ENCODE measurements around the gene MMP24OS.

MMP24OS gene

DNA sequence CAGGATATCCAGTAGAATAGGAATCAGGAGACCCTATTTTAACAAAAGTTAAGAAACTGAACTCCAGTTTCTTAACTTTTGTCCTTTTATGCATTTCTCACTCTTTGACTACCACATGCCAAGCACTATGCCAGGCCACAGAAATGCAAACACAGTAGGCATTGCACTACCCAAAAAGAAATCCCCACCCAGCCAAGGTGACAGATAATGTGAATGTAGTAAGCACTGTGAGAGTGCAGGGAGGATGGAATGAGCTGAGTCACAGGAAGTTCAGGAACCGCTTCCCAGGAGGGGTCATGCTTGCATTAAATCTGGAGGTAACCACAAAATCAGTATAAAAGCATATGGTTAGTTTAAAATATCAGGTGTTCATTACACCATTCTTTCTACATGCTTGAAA is 34.4 kb upstream of the MMP24OS start:
- no peak for TF ChIP-seq ZFX (IDR thresholded peaks at IDR 0.05)
- TF ChIP-seq, protein P1, sequence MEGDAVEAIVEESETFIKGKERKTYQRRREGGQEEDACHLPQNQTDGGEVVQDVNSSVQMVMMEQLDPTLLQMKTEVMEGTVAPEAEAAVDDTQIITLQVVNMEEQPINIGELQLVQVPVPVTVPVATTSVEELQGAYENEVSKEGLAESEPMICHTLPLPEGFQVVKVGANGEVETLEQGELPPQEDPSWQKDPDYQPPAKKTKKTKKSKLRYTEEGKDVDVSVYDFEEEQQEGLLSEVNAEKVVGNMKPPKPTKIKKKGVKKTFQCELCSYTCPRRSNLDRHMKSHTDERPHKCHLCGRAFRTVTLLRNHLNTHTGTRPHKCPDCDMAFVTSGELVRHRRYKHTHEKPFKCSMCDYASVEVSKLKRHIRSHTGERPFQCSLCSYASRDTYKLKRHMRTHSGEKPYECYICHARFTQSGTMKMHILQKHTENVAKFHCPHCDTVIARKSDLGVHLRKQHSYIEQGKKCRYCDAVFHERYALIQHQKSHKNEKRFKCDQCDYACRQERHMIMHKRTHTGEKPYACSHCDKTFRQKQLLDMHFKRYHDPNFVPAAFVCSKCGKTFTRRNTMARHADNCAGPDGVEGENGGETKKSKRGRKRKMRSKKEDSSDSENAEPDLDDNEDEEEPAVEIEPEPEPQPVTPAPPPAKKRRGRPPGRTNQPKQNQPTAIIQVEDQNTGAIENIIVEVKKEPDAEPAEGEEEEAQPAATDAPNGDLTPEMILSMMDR (conservative IDR thresholded peaks at IDR 0.05): no peak
- no peak overlapping the region for H3K27ac ChIP-seq

DNA sequence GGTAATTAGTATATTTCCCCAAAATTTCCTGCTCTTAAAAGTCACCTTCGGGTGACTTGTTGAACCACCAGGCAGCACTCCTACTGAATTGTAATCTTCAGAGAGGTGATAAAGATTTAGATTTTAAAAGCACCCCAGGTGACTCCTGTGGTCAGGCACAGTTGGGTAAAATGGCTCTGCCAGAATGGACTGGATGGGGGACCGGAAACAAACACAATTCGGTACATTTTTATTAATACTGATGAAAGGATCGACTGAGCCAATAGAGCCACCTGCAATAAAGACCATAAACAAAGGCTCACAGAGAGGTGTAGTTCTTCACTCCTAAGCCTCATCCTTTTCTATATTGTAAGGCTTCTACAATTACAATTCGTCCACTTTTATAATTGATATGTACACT is 33.9 kb upstream of the MMP24OS start:
- H3K27ac ChIP-seq: no peak overlapping the region
- TF ChIP-seq, protein P1 (conservative IDR thresholded peaks at IDR 0.05): no peak
- no peak for TF ChIP-seq ZFX (IDR thresholded peaks at IDR 0.05)

DNA sequence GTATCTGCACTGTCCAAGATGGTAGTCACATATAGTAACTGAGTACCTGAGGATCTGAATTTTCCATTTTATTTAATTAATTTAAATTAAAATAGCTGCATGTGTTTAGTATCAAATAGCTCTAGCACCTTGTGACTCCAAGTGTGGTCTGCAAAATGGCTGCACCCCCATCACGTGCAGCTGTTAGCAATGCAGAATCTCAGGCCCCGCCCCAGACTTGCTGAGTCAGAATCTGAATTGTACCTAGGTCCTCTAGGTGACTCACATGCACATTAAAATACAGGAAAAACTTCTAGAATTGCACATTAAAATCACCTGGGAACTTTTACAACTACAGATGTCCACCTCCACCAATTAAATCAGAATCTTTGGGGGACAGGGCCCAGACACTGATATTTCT is 33.5 kb upstream of the MMP24OS start:
- no peak for TF ChIP-seq ZFX (IDR thresholded peaks at IDR 0.05)
- TF ChIP-seq, protein P1 (conservative IDR thresholded peaks at IDR 0.05): no peak
- H3K27ac ChIP-seq: no peak overlapping the region

DNA sequence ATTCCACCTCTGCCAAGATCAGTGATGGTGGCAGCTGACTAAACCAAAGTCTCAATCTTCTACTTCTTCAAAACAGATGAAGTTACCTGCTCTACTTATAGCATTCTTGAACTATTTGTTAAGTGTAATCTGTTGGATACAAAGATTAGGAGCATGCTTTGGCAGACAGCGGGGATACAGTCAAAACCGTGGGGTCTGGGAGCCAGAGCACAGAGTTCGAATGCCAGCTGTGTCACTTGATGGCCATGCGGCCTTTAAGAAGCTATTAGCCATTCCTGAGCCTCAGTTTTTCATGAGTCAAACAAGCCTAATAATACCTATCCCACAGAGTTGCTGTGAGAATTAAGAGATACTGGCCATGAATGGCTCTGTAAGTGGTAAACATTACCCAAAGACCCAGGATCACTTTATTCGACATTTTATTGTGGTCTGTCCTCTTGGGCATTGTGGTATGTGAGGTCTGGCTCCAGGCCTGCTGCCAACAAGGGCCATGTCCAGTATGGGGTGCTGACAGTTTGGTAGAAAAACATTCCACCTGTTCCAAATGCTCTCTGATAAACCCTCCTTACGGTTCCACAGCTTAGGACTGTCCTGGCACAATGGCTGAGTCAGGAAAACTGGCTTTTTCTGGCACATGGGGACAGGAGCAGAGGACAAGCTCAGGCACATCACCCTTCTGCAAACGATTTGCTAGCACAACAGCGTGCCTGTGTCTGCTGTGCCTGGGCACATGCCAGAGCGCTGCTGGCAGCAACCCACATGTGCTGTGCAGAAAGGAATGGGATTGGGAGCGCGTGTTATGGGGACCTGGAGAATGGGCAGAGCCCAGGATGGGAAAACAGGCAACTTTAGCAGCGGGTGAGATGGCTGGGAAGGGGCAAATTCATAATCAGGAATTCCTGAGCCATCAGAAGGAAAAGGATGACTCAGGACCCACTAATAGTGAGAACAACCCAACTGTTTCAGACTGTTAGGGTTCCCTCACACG is 30.0 kb upstream of the MMP24OS start:
- no peak for TF ChIP-seq ZFX (IDR thresholded peaks at IDR 0.05)
- TF ChIP-seq, protein P1 (conservative IDR thresholded peaks at IDR 0.05): no peak
- H3K27ac ChIP-seq: peak overlapping the region; percentile 37

DNA sequence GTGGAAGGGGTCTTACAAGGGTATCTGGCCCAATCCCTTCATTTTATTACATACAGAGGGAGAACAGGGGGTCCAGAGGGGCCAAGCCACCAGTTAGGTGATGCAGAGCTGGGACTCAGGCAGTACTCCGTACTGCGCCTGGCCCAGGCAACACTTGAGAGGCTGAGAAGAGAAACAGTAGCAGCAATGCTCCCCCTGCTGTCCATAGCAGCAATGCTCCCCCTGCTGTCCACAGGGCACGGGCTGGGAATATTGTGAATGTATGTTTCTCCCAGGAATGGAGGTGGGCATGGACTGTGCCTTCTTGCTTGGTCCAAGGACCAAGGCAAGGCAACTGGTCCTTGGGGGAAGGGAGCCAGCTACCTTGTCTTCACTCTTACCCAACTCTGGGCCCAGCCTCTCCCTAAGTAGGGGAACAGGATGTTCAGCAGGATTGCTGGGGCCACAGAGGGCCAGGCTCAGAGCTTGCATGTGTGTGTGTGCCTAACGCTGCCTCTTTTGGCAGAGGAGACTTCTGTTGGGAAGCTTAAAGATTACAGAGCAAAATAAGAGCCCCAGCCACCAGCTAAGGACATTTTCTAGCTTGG is 29.1 kb upstream of the MMP24OS start:
- peak overlapping the region; percentile 37 for H3K27ac ChIP-seq
- no peak for TF ChIP-seq ZFX (IDR thresholded peaks at IDR 0.05)
- TF ChIP-seq, protein P1 (conservative IDR thresholded peaks at IDR 0.05): peak; percentile 85

DNA sequence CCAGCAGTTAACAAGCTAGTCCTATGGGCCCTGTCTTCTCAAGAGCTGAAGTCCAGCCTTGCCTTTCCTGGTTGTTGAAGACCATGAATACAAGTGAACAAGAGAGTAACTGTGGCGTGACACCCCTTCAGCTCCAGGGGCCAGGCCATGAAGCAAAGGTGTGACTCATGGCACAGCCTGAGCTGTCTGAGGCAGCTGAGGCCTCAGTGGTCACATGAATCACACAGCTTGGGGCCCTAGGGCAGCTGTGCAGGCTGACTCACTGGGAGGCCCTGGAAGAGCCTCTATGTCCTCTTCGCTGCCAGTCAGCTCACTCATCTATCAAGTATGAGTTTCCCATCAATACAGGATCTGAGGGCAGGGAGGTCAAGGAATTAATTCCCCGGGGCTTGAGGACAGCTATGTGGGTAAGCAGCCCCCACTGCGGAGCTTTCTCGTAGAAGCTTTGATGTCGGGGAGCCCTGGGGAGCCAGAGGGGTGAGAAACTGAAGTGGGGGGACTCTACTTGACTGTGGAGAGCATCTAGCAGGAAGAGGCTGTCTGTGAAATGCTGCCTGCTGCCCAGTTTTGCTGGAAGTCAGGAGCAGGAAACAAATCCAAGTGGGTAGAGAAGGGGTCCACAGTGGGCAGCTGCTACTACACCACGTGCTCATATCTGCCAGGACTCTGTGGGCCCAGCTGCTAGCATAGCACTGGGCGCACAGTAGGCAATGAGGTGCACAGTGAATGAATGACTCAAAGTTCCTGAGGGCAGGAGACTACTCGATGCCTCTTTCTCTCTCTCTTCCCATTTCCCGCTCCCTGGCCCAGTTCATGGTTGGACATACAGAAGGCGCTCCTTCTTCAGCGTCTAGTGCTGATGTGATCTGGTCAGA is 28.0 kb upstream of the MMP24OS start:
- TF ChIP-seq, protein P1 (conservative IDR thresholded peaks at IDR 0.05): no peak
- TF ChIP-seq ZFX (IDR thresholded peaks at IDR 0.05): no peak
- no peak overlapping the region for H3K27ac ChIP-seq

Data from C4-2B (cell line).